Measurements from ENCODE around the gene FASTKD3. TPM values are rescaled to one million over a fixed set of nuclear protein-coding genes. Genes with fewer than 3 reads are reported as not detected.

FASTKD3 gene
- total RNA-seq, 1 experiment from 2014 or later: 14.2 TPM

- Mint-ChIP-seq H3K4me3 (ENCODE audit: unreplicated experiment) (no peak overlapping the region), H3K36me3 (ENCODE audit: insufficient read depth, unreplicated experiment) (no peaks in the 10 kb centered on the region), H3K4me1 (ENCODE audit: low read depth, unreplicated experiment) (no peaks in the 10 kb centered on the region), H3K27me3 (ENCODE audit: insufficient read depth, unreplicated experiment) (peaks cover 15% of the 10 kb centered on the region), H3K9me3 (ENCODE audit: unreplicated experiment) (no peaks in the 10 kb centered on the region), H3K27ac (ENCODE audit: unreplicated experiment) (no peak overlapping the region)
- intact Hi-C loops (cut with micrococcal nuclease; ENCODE audit: unreplicated experiment): no loop called here
- no peaks in the 10 kb centered on the region for H3K4me1 ChIP-seq
- no peak overlapping the region for H3K4me3 ChIP-seq (ENCODE audit: low read depth, low read length)
- CTCF ChIA-PET: no interaction called here
- no TSS peak for BruUV-seq (replicated peaks)
- peaks cover 1% of the 10 kb centered on the region for H3K27me3 ChIP-seq (replicated peaks; ENCODE audit: control insufficient read depth, insufficient read depth, low read length)
- POLR2A ChIA-PET: no interaction called here
- TF ChIP-seq CTCF (IDR thresholded peaks at IDR 0.05; ENCODE audit: insufficient read depth in 1 of 2, low read depth in 1 of 2, low read length in 1 of 2, severe bottlenecking in 1 of 2, unreplicated experiment in 1 of 2): no peak
- no peaks in the 10 kb centered on the region for H3K9me3 ChIP-seq
- no peaks in the 10 kb centered on the region for H3K36me3 ChIP-seq (ENCODE audit: control insufficient read depth, insufficient read depth, low read length)
- DNase-seq: no peak
These were observed 31.4 kb downstream of the FASTKD3 start for GRCh38 chr5:7837403-7837802.

- Histone ChIP-seq H3K4me1 (no peaks in the 10 kb centered on the region), H3K4me3 (ENCODE audit: low read depth, low read length) (no peak overlapping the region), H3K27me3 (replicated peaks; ENCODE audit: control insufficient read depth, insufficient read depth, low read length) (no peaks in the 10 kb centered on the region), H3K9me3 (no peaks in the 10 kb centered on the region), H3K36me3 (ENCODE audit: control insufficient read depth, insufficient read depth, low read length) (no peaks in the 10 kb centered on the region)
- peaks cover 9% of the 10 kb centered on the region for H3K27me3 Mint-ChIP-seq (ENCODE audit: insufficient read depth, unreplicated experiment)
- no peak for DNase-seq
- no peaks in the 10 kb centered on the region for H3K36me3 Mint-ChIP-seq (ENCODE audit: insufficient read depth, unreplicated experiment)
- POLR2A ChIA-PET: no interaction called here
- TF ChIP-seq CTCF (IDR thresholded peaks at IDR 0.05; ENCODE audit: insufficient read depth in 1 of 2, low read depth in 1 of 2, low read length in 1 of 2, severe bottlenecking in 1 of 2, unreplicated experiment in 1 of 2): no peak
- H3K4me1 Mint-ChIP-seq (ENCODE audit: low read depth, unreplicated experiment): no peaks in the 10 kb centered on the region
- no peak overlapping the region for H3K27ac Mint-ChIP-seq (ENCODE audit: unreplicated experiment)
- no TSS peak for BruUV-seq (replicated peaks)
- intact Hi-C loops (cut with micrococcal nuclease; ENCODE audit: unreplicated experiment): no loop called here
- no peak overlapping the region for H3K4me3 Mint-ChIP-seq (ENCODE audit: unreplicated experiment)
- CTCF ChIA-PET: no interaction called here
- H3K9me3 Mint-ChIP-seq (ENCODE audit: unreplicated experiment): no peaks in the 10 kb centered on the region
These were observed 33.8 kb downstream of the FASTKD3 start for GRCh38 chr5:7834982-7835381.

GRCh38 chr5:7828269-7828668, 40.6 kb downstream of the FASTKD3 start:
- Histone ChIP-seq H3K9me3 (no peaks in the 10 kb centered on the region), H3K4me3 (ENCODE audit: low read depth, low read length) (no peak overlapping the region), H3K27me3 (replicated peaks; ENCODE audit: control insufficient read depth, insufficient read depth, low read length) (no peaks in the 10 kb centered on the region; the same call in 1 of the 2 replicates), H3K36me3 (ENCODE audit: control insufficient read depth, insufficient read depth, low read length) (no peaks in the 10 kb centered on the region), H3K4me1 (no peaks in the 10 kb centered on the region)
- POLR2A ChIA-PET: no interaction called here
- Mint-ChIP-seq H3K27ac (ENCODE audit: unreplicated experiment) (no peak overlapping the region), H3K4me3 (ENCODE audit: unreplicated experiment) (no peak overlapping the region), H3K36me3 (ENCODE audit: insufficient read depth, unreplicated experiment) (no peaks in the 10 kb centered on the region), H3K9me3 (ENCODE audit: unreplicated experiment) (no peaks in the 10 kb centered on the region), H3K4me1 (ENCODE audit: low read depth, unreplicated experiment) (no peaks in the 10 kb centered on the region), H3K27me3 (ENCODE audit: insufficient read depth, unreplicated experiment) (peaks cover 21% of the 10 kb centered on the region)
- intact Hi-C loops (cut with micrococcal nuclease; ENCODE audit: unreplicated experiment): no loop called here
- BruUV-seq (replicated peaks): no TSS peak
- CTCF ChIA-PET: no interaction called here
- TF ChIP-seq CTCF (IDR thresholded peaks at IDR 0.05; ENCODE audit: insufficient read depth in 1 of 2, low read depth in 1 of 2, low read length in 1 of 2, severe bottlenecking in 1 of 2, unreplicated experiment in 1 of 2): no peak
- DNase-seq: no peak

Measured in Caco-2 (cell line).